HG03558 (cell line): Measurements from ENCODE around the gene TRIM17.

ENCODE experiments used
- ATAC-seq: cut with Tn5 transposase; IDR thresholded peaks from one replicate; pipeline ENCODE4 v1.9.1; 2021; ENCODE audit warnings: moderate number of reproducible peaks; ENCODE audit not compliant: unreplicated experiment; ENCODE audit errors: extremely low read depth

Gene TRIM17

DNA sequence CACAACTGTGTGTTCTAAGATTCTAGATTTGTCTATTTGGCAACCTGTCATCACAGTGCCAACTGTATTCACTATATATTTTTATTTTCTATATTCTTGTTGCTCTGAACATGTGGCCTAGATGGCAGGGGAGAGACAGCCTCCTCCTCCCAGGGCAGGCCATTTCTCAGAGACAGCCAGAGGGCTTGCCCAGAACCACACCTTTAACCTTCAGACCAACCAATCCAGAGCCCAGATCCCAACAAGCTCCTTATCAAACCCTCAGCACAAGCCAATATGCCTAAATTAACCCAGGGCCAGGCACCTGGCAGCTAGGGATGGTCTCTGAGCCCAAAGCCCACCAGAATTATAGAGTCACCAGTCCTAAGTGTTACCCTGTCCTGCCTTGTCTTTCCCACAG is 29.3 kb downstream of the TRIM17 start:
- ATAC-seq, result no peak

DNA sequence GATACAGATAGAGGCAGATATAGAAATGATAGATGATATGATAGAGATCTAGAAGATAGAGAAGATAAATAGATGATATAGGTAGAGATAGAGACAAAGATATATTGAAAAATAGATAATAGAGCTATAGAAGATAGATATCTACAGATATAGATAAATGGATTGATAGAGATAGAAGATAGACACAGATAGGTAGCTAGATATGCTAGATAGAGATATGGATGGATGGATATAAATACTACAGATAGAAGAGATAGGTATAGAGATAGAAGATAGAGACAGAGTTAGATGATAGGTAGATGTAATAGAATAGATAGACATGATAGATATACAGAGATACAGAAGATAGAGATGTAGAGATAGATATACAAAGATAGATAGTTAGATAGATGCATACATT is 31.4 kb downstream of the TRIM17 start:
- ATAC-seq, result no peak

DNA sequence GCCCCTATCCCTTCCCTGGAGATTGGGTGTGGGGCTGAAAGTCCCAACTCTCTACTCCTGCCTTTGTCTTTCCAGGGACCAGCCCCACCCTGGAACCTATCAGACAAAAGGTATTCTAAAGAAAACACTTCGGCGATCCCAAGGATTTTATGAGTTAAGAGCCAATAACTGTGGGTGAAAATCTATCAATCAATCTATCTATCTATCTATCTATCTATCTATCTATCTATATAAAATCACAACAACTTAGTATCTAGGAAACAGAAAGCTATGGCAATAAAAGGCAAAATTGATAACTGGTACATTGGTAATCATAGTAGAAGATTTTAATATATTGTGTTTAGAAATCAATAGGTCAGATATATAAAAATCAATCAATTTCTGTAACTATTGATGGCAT is 32.9 kb downstream of the TRIM17 start:
- ATAC-seq, result no peak

DNA sequence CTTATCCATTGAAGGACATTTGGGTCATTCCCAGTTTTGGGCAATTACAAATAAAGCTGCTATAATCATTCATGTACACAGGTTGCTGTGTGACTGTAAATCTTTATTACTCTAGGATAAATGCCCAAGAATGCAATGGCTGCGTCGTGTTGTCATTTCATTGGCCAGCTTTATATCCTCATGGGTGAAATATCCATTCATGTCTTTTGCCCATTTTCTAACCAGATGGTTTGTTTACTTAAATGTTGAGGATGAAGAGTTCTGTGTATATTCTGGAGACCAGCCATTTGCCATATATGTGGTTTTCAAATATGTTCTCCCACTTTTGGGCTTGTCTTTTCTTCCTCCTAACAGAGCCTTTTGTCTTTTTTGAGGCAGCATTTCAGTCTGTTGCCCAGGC is 35.3 kb downstream of the TRIM17 start:
- no peak for ATAC-seq

DNA sequence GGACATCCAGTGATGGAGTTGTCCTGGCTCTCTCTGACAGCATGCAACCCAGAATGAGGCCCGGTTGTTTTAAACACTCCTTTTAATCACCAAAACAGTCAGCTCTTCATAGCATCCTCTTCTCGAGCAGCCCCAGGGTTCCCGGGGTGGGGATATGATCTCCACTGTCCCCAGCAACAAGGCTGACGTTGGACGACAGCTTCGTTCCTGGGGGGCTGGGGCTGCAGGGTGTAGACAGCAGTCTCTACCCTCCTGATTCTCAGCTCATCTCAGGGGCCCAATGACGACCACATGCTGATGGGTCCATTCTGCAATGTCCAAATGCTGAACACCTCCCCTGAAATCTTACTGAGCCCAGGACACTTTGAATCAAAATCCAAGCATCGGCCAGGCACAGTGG is 37.0 kb downstream of the TRIM17 start:
- ATAC-seq, result no peak

DNA sequence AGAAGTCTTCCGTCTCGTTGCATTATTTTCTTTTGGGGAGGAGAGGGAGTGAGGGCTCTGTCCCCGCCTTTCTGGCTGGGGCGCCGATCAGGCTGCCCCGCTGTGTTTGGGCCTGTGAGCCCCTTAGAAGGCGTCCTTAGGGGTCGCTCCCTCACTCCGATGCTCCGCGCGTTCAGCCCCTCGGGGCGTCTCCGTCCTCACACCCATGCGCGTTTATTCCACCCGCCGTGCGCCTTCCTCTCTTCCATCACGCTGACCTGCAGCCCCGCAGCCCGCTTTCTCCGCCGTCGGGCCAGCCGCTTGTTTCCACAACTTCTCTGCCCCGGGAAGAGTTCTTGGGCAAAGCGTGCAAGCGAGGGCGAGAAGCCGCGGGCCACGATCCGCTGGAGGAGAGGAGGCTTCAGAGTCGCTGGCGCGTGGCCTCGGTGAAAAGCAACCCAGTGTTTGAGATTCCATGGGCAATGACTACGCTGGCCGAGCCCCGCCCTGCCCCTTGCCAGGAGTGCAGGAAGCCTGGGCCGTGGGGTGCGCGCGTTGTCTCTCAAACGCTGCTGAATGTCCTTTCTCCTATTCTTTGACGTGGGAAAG is 37.7 kb downstream of the TRIM17 start:
- no peak for ATAC-seq

DNA sequence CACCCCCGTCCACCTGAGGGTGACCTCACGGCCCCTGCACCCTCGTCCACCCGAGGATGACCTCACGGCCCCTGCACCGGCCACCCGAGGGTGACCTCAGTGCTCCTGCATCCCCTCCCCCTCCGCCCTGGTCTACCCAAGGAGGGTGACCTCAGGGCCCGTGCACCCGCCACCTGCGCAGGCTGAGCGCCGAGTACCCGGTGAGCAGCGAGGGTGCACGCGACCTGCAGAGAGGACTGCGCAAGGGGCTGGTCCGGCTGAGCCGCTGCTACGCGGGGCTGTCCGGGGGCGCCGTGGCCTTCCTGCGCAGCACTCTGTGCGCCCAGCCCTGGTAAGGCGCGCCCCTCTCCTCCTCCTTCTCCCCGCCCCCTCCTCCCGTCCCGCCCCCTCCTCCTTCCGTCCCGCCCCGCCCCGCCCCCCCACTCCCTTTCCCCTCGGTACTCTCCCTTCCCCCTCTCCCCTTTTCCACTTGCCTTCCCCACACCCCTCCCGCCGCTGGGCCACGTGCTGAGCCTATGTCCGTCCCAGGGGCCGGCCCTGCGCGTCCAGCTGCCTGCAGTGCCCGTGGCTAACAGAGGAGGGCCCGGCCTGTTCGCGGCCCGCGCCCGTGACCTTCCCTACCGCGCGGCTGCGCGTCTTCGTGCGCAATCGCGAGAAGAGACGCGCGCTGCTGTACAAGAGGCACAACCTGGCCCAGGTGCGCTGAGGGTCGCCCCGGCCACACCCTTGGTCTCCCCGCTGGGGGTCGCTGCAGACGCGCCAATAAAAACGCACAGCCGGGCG is 38.4 kb downstream of the TRIM17 start:
- no peak for ATAC-seq

DNA sequence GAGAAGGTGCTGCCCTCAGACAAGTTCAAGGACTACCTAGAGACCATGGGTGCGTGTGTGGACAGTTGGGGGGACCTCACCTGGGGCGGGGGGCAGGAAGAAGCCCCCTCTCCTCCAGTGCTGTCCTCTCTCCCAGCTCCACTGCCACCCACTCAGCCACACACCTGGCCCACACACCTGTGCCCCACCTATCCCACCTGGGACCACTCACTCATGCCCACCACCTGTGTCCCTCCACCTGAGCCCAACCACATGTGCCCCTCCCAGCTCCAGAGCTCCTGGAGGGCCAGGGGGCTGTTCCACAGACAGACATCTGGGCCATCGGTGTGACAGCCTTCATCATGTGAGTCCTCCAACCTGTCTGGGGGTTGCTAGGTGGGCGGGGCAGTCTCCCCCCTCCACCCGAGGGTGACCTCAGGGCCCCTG is 39.0 kb downstream of the TRIM17 start:
- ATAC-seq, result no peak

DNA sequence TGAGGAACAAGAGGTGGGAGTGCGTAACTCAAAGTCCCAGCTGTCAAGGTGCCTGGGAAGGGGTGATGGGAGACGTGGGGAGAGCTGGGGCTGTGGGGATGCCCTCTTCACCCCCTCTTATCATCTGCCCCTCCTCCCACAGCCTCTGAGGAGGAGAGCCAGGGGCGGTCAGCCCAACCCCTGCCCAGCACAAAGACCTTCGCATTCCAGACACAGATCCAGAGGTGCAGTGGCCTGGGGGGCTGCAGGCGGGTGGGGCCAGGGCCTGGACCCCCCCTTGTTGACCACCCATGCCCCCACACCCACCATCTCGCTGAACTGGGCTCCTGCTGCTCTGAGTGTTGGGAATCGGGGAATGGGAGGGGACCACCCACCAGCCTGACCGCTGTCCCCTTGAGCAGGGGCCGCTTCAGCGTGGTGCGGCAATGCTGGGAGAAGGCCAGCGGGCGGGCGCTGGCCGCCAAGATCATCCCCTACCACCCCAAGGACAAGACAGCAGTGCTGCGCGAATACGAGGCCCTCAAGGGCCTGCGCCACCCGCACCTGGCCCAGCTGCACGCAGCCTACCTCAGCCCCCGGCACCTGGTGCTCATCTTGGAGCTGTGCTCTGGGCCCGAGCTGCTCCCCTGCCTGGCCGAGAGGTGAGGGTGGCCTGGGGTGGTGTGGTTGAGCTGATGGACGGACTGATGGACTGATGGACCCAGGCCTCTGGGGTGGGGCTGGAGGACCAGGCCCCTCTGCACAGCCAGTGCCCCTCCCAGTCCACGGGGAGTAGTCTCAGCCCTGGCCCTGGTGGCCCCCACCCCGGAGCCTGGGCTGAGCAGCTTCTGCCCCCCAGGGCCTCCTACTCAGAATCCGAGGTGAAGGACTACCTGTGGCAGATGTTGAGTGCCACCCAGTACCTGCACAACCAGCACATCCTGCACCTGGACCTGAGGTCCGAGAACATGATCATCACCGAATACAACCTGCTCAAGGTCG is 39.7 kb downstream of the TRIM17 start:
- no peak for ATAC-seq

DNA sequence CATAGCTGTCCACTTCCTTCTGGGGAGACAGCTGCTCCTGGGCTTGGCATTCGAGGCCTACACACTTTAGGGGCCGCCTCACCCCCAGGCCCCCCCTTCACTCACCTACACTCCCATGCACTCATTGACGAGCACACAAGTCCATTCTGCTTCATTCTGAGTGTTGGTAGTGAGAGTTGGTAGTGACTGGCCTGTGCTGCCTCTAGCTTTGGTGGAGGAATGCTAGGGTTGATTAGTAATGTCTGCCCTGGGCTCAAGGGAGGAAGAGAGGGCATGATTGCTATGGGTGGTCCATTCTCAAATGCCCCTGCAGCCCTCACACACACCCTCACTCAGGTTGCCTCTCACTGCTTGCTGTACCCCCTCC is 40.4 kb downstream of the TRIM17 start:
- no peak for ATAC-seq

DNA sequence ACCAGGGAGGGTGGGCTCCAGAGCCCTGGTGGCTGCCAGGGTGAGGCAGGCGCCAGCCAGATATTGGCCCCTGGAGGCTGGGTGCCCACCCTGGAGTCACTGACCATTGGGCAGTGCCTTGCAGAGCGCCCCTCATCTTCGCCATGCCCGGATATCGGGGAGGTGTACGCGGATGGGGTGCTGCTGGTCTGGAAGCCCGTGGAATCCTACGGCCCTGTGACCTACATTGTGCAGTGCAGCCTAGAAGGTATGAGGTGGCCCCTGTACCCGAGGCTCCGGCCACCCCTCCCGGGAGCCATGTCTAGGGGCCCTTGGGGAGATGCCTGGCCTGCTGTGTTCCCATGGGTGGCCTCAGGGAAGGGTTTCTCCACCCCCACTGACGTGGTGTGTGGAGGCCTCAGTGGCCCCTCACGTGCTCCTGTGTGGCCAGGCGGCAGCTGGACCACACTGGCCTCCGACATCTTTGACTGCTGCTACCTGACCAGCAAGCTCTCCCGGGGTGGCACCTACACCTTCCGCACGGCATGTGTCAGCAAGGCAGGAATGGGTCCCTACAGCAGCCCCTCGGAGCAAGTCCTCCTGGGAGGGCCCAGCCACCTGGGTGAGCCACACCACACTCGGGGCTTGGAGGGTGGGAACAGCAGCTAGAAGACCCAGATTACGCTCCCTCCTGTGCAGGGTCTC is 40.9 kb downstream of the TRIM17 start:
- no peak for ATAC-seq

DNA sequence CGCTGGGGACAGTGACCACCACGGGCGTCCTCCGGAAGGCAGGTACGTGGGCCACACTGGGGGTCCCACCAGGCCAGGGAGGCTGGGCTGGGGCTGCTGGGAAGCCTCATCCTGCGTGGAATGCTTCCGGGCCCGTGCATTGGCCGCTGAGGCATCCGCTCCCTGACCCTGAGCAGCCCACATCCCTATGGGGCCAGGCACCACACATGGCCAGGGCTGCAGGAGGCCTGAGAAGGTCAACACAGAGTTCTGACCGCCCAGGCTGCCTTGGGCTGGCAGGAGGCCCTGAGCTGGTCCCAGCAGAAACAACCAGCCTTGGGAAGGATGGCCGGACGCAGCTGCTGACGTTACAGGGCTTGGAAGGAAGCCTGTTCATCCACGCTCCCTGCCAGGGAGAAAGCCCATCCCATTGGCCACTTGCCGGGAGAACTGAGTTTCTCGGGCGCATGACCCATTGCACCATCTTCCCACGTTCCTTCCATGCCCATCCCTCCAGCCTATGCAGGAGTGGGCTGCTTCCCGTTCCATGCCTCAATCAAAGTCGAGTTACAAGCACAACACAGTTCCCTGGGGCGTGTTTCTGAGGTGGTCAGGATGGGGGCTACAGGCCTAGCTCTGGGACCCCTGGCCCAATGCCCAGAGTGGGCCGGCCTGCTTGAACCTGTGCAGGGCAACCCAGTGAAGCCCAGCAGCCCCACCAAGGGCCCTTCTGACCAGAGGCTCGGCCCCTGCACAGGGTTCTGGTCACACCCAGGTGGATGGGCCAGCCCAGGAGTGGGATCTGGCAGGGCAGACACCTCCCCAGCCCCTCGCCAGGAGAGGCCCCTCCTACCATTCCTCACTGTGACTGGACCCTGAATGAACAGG is 41.7 kb downstream of the TRIM17 start:
- no peak for ATAC-seq

DNA sequence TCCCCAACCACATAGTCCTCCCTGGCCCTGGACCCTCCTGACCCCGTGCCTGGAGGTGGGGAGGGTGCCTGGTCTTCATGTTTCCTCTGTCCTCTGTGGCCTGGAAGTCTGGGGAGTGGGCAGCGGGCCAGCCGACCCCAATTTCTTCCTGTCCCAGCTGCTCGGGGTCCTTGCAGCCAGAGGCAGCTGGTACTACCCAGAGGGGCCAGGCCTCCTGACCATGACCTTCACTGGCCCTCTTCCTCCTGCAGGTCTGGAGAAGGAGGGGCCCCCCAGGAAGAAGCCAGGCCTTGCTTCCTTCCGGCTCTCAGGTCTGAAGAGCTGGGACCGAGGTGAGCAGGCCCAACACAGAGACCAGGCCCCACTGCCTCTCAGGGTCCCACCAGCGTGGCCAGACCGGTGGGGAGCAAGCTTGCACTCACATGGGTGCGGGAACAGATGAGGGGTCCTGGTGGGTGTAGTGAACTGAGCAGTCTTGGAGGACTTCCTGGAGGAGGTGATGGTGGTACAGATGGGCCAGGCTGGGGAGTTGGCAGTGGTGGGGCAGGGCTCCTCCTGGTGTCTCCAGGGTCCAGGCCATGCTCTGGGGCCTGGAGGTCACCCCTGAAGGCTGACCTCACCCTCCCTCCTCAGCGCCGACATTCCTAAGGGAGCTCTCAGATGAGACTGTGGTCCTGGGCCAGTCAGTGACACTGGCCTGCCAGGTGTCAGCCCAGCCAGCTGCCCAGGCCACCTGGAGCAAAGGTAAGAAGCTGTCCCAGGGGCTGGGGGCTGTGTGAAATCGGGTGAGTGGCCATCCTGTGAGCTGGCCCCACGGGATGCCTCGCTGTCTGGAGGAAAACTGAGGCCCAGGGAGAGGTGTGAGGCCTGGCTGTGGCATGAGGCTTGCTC is 42.7 kb downstream of the TRIM17 start:
- no peak for ATAC-seq

DNA sequence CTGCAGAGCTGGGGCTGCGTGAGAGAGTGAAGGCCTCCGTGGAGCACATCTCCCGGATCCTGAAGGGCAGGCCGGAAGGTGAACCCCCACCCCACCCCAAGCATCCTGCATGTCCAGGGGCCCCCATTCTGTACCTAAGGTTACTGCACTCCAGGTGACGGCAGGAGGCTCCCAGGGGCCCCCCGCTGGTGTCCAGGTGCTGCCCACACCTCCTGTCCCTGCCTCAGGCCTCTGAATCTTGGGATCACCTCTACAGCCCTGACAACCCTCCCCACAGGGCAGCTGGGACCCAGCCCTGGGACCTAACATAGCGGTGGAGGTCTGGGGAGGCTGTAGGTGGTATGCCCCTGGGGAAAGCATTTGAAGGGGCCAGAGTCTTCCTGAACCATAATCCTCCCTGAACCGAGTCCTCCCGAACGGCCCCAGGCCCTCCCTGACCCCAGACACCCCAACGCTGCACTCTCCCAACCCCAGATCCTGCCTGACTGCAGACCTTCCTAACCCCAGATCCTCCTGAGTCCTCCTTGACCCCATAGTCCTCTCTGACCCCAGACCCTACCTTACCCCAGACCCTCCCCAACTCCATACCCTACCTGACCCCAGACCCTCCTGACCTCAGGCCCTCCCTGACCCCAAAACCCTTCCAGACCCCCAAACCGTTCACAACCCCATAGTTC is 43.5 kb downstream of the TRIM17 start:
- no peak for ATAC-seq

DNA sequence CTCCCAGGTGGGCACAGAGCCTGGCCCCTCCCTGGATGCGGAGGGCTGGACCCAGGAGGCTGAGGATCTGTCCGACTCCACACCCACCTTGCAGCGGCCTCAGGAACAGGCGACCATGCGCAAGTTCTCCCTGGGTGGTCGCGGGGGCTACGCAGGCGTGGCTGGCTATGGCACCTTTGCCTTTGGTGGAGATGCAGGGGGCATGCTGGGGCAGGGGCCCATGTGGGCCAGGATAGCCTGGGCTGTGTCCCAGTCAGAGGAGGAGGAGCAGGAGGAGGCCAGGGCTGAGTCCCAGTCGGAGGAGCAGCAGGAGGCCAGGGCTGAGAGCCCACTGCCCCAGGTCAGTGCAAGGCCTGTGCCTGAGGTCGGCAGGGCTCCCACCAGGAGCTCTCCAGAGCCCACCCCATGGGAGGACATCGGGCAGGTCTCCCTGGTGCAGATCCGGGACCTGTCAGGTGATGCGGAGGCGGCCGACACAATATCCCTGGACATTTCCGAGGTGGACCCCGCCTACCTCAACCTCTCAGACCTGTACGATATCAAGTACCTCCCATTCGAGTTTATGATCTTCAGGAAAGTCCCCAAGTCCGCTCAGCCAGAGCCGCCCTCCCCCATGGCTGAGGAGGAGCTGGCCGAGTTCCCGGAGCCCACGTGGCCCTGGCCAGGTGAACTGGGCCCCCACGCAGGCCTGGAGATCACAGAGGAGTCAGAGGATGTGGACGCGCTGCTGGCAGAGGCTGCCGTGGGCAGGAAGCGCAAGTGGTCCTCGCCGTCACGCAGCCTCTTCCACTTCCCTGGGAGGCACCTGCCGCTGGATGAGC is 44.3 kb downstream of the TRIM17 start:
- no peak for ATAC-seq

DNA sequence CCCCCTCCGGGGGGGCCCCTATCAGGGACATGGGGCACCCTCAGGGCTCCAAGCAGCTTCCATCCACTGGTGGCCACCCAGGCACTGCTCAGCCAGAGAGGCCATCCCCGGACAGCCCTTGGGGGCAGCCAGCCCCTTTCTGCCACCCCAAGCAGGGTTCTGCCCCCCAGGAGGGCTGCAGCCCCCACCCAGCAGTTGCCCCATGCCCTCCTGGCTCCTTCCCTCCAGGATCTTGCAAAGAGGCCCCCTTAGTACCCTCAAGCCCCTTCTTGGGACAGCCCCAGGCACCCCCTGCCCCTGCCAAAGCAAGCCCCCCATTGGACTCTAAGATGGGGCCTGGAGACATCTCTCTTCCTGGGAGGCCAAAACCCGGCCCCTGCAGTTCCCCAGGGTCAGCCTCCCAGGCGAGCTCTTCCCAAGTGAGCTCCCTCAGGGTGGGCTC is 44.9 kb downstream of the TRIM17 start:
- ATAC-seq, result no peak
